BLaER1 (cell line): ENCODE data around the gene KL.

Source experiments
- H3K27ac ChIP-seq: shearing (Covaris generic); formaldehyde crosslinking; 2 replicates; pipeline ENCODE4 v1.8.1; 2022
- H3K27me3 ChIP-seq: shearing (Covaris generic); formaldehyde crosslinking; 2 replicates; pipeline ENCODE4 v1.8.1; 2022
- H3K36me3 ChIP-seq: shearing (Covaris generic); formaldehyde crosslinking; 2 replicates; pipeline ENCODE4 v1.8.1; 2022
- H3K4me1 ChIP-seq: shearing (Covaris generic); formaldehyde crosslinking; 2 replicates; pipeline ENCODE4 v1.8.1; 2022
- H3K4me2 ChIP-seq: shearing (Covaris generic); formaldehyde crosslinking; 2 replicates; pipeline ENCODE4 v1.8.1; 2022
- H3K4me3 ChIP-seq: shearing (Covaris generic); formaldehyde crosslinking; 2 replicates; pipeline ENCODE4 v1.8.1; 2022
- H3K9ac ChIP-seq: shearing (Covaris generic); formaldehyde crosslinking; 2 replicates; pipeline ENCODE4 v1.8.1; 2022
- H3K9me3 ChIP-seq: shearing (Covaris generic); formaldehyde crosslinking; 2 replicates; pipeline ENCODE4 v1.8.1; 2022
- H4K20me1 ChIP-seq: shearing (Covaris generic); formaldehyde crosslinking; 2 replicates; pipeline ENCODE4 v1.8.1; 2022
- Cebpa-rat ChIP-seq: shearing (Covaris generic); IDR thresholded peaks from 2 replicates; pipeline ENCODE4 v1.8.1; 2022

KL gene

GRCh38 chr13:33076001-33076992, 60.1 kb downstream of the KL start:
- no peak for TF ChIP-seq Cebpa-rat
- Histone ChIP-seq H3K4me1 (peaks cover 16% of the 10 kb centered on the region), H3K4me2 (no peak overlapping the region), H3K27ac (no peak overlapping the region), H3K27me3 (no peaks in the 10 kb centered on the region), H3K4me3 (no peak overlapping the region), H3K9ac (no peak overlapping the region), H4K20me1 (no peaks in the 10 kb centered on the region), H3K36me3 (no peaks in the 10 kb centered on the region), H3K9me3 (0 out of 2 replicates have a peak, but pooled peaks cover 4% of the 10 kb centered on the region)

- Histone ChIP-seq H4K20me1 (no peaks in the 10 kb centered on the region), H3K9ac (no peak overlapping the region), H3K27me3 (no peaks in the 10 kb centered on the region), H3K27ac (no peak overlapping the region), H3K4me3 (no peak overlapping the region), H3K4me2 (no peak overlapping the region), H3K4me1 (peaks cover 23% of the 10 kb centered on the region), H3K9me3 (0 out of 2 replicates have a peak, but pooled peaks cover 4% of the 10 kb centered on the region), H3K36me3 (no peaks in the 10 kb centered on the region)
- TF ChIP-seq Cebpa-rat, result no peak
Observed at GRCh38 chr13:33078263-33078662, 62.0 kb downstream of the KL start.

GRCh38 chr13:33079960-33080359, 63.7 kb downstream of the KL start:
- Histone ChIP-seq H3K4me2 (peak overlapping the region; percentile 33; the same call in 1 of the 2 replicates), H3K36me3 (no peaks in the 10 kb centered on the region), H4K20me1 (no peaks in the 10 kb centered on the region), H3K27me3 (no peaks in the 10 kb centered on the region), H3K27ac (no peak overlapping the region; the same call in 1 of the 2 replicates), H3K4me1 (peaks cover 23% of the 10 kb centered on the region), H3K9ac (no peak overlapping the region), H3K4me3 (no peak overlapping the region), H3K9me3 (0 out of 2 replicates have a peak, but pooled peaks cover 4% of the 10 kb centered on the region)
- TF ChIP-seq Cebpa-rat, result no peak

GRCh38 chr13:33080972-33081590, 64.9 kb downstream of the KL start:
- Histone ChIP-seq H3K4me1 (peaks cover 23% of the 10 kb centered on the region), H3K27ac (0 out of 2 replicates have a peak overlapping the region, but pooled peaks have one; percentile 19), H3K9me3 (0 out of 2 replicates have a peak, but pooled peaks cover 4% of the 10 kb centered on the region), H3K9ac (no peak overlapping the region), H3K4me3 (no peak overlapping the region), H3K27me3 (no peaks in the 10 kb centered on the region), H3K36me3 (no peaks in the 10 kb centered on the region), H3K4me2 (peak overlapping the region; percentile 39), H4K20me1 (no peaks in the 10 kb centered on the region)
- TF ChIP-seq Cebpa-rat, result no peak

- no peak overlapping the region for H3K27ac ChIP-seq
- peak overlapping the region; percentile 39 for H3K4me2 ChIP-seq
- H3K4me3 ChIP-seq, result no peak overlapping the region
- H3K9ac ChIP-seq, result no peak overlapping the region
- no peaks in the 10 kb centered on the region for H4K20me1 ChIP-seq
- H3K27me3 ChIP-seq, result no peaks in the 10 kb centered on the region
- H3K9me3 ChIP-seq, result 0 out of 2 replicates have a peak, but pooled peaks cover 4% of the 10 kb centered on the region
- no peak for TF ChIP-seq Cebpa-rat
- H3K36me3 ChIP-seq, result no peaks in the 10 kb centered on the region
- H3K4me1 ChIP-seq, result peaks cover 23% of the 10 kb centered on the region
Observed at GRCh38 chr13:33081666-33082065, 65.4 kb downstream of the KL start.

- Histone ChIP-seq H3K4me3 (no peak overlapping the region), H3K4me2 (no peak overlapping the region), H3K9me3 (0 out of 2 replicates have a peak, but pooled peaks cover 4% of the 10 kb centered on the region), H3K27ac (no peak overlapping the region), H3K27me3 (no peaks in the 10 kb centered on the region), H4K20me1 (no peaks in the 10 kb centered on the region), H3K9ac (no peak overlapping the region), H3K4me1 (peaks cover 23% of the 10 kb centered on the region), H3K36me3 (no peaks in the 10 kb centered on the region)
- no peak for TF ChIP-seq Cebpa-rat
Observed at GRCh38 chr13:33083054-33083453, 66.8 kb downstream of the KL start.

GRCh38 chr13:33087091-33087490, 70.9 kb downstream of the KL start:
- TF ChIP-seq Cebpa-rat, result no peak

GRCh38 chr13:33087790-33088189, 71.6 kb downstream of the KL start:
- Histone ChIP-seq H3K4me1 (no peaks in the 10 kb centered on the region), H3K9ac (no peak overlapping the region), H3K4me2 (no peak overlapping the region), H3K36me3 (no peaks in the 10 kb centered on the region), H3K9me3 (no peaks in the 10 kb centered on the region), H4K20me1 (no peaks in the 10 kb centered on the region), H3K27me3 (no peaks in the 10 kb centered on the region), H3K4me3 (no peak overlapping the region), H3K27ac (no peak overlapping the region)
- TF ChIP-seq Cebpa-rat, result no peak

More at GRCh38 chr13:33087091-33087490, 70.9 kb downstream of the KL start:
- Histone ChIP-seq H3K4me2 (no peak overlapping the region), H3K9me3 (no peaks in the 10 kb centered on the region), H4K20me1 (no peaks in the 10 kb centered on the region), H3K27ac (no peak overlapping the region), H3K36me3 (no peaks in the 10 kb centered on the region), H3K4me1 (no peaks in the 10 kb centered on the region), H3K4me3 (no peak overlapping the region), H3K9ac (no peak overlapping the region), H3K27me3 (no peaks in the 10 kb centered on the region)

- no peaks in the 10 kb centered on the region for H3K9me3 ChIP-seq
- no peak for TF ChIP-seq Cebpa-rat
- no peak overlapping the region for H3K9ac ChIP-seq
- no peak overlapping the region for H3K4me2 ChIP-seq
- H4K20me1 ChIP-seq, result no peaks in the 10 kb centered on the region
- no peak overlapping the region for H3K27ac ChIP-seq
- no peak overlapping the region for H3K4me3 ChIP-seq
- no peaks in the 10 kb centered on the region for H3K4me1 ChIP-seq
- H3K27me3 ChIP-seq, result no peaks in the 10 kb centered on the region
- H3K36me3 ChIP-seq, result no peaks in the 10 kb centered on the region
Observed at GRCh38 chr13:33089311-33089710, 73.1 kb downstream of the KL start.
